GM18867 (cell line): Measurements from ENCODE around the gene MPZL3.

Experiments used
- ATAC-seq: cut with Tn5 transposase; IDR thresholded peaks from one replicate; pipeline ENCODE4 v1.9.1; 2021; ENCODE audit warnings: mild to moderate bottlenecking, moderate library complexity; ENCODE audit not compliant: unreplicated experiment

Gene MPZL3

GRCh38 chr11:118251858-118252652 is at the start of gene MPZL3:
TSS of gene MPZL3 (minus strand) at chr11:118252365. CDS start at chr11:118252294, 71 bp downstream.
- ATAC-seq: peak; percentile 84

DNA sequence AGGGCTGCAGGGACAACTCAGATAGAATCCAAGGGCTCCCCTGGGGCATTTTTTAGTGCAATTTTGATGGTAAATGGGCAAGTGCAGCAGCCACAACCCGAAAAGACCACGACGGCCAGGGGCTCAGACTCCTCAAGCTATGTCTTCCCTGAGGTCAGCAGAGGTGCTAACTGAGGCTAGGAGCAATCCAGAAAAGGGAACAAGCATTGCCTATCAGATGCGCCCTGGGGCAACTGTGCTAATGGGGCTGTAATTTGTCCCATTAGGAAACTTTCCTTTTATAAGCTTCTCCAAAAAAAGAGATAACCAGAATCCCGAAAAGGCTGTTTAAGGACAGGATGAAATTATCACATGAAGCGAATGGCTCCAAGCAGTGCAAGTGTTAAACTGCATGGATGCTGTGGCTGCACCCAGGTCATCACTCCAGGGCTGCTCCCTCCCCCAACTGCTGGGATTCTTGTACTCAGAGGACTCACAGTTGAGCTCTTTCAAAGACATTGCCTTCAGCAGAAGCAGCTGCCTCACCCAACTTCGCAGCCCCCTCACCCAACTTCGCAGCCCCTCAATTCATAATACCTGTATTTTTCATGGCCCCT is 49.5 kb upstream of the MPZL3 start:
- no peak for ATAC-seq

GRCh38 chr11:118295815-118296454 is 43.8 kb upstream of the MPZL3 start:
- no peak for ATAC-seq

- no peak for ATAC-seq
Observed at GRCh38 chr11:118295199-118295598, 43.0 kb upstream of the MPZL3 start.

DNA sequence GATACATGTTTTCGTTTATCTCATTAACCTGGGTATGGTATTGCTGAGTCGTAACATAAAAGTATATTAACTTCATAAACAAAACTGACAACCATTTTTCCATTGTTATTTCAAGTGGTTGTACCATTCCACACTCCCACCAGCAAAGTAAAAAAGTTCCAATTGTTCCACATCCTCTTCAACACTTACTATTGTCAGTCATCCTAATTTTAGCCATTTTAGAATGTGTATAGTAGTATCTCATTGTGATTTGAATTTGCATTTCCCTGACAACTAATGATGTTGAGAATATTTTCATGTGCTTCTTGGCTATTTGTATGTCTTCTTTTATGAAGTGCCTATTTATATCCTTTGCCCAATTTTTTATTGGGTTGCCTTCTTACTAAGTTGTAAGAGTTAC is 41.9 kb upstream of the MPZL3 start:
- no peak for ATAC-seq

- ATAC-seq: no peak
Observed at GRCh38 chr11:118291477-118292135, 39.4 kb upstream of the MPZL3 start.

- ATAC-seq: no peak
Observed at GRCh38 chr11:118290923-118291322, 38.8 kb upstream of the MPZL3 start.

DNA sequence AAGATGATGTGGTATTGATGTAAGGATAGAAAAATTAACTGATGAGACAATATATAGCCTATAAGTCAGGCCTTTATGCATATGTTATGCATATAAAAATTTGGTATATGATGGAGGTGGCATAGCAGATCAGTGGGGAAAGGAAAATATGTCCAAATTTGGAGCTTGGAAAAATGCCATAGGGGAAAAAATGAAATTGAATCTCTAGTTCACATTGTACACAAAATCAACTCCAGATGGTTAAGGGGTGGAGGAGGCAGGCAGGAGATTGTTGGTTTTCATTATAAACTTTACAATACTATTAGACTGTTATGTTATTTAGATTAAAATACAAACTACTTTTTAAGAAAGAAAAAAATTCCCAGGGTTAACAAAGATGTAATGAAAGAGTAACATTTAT is 37.2 kb upstream of the MPZL3 start:
- ATAC-seq: no peak

DNA sequence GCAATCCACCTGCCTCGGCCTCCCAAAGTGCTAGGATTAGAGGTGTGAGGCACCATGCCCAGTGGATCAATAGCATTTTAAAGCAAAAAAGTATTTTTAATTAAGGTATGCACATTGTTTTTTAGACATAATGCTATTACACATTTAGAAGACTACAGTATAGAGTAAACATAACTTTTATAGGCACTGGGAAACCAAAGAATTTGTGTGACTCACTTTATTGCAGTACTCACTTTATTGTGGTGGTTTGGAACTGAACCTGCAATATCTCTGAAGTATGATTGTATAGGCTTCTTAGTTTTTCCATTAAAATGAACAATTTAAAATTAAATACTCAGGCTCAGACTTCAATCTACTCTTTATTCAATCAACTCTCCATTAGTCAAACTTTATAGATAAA is 34.8 kb upstream of the MPZL3 start:
- ATAC-seq: no peak

DNA sequence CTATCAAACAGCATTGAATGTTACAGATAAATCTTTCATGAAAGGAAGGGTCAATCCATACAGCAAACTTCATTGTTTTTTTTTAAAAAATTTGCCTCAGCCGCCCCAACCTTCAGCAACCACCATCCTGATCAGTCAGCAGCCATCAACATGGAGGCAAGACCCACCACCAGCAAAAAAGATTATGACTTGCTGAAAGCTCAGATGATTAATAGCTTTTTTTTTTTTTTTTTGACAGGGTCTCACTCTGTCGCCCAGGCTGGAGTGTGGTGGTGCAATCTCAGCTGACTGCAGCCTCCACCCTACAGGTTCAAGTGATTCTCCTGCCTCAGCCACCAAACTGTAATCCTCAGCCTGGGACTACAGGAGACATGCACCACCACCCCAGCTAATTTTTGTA is 34.4 kb upstream of the MPZL3 start:
- ATAC-seq: no peak

GRCh38 chr11:118283756-118284350 is 31.7 kb upstream of the MPZL3 start:
- no peak for ATAC-seq

DNA sequence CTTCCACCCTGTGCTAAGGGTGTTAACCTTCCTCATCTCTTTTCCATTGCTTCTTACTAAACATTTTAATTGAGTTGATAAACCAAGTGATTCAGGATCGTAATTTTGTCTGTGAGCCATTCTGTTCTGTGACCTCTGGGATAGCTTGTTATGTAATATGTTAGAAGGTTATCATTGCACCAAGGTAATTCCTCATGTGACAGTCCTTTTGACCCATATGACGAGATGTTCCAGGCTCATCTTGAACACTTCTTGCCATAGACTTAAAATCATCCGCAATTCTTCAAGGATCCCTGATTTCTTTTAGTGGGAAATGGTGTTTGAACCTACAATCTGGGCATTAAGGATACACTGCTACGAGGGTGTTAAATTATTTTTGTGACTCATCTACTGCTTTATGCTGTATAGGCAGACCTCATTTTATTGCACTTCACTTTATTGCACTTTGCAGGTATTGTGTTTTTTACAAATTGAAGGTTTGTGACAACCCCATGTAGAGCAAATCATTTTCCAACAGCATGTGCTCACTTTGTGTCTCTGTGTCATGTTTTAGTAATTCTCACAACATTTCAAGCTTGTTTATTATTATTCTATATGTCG is 31.0 kb upstream of the MPZL3 start:
- no peak for ATAC-seq

DNA sequence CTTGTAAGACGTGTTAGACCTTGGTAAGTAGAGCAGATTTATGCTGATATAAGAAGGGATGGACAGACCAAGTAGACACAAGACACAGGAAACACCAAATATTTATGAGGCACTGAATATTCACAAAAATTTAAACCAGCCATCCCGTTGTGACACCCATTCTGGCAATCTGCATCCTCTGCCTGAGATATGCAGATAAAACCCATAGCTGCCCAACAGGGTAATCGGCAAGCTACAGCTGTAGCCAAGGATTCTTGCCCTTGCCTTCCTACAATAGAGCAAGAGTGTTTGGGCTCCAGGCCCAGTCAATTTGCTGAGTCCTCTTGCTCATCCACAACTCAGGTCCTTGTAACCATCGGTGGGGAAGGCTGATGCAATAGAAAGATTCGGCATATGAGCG is 30.4 kb upstream of the MPZL3 start:
- ATAC-seq: no peak

GRCh38 chr11:118281284-118281683 is 29.1 kb upstream of the MPZL3 start:
- no peak for ATAC-seq

- ATAC-seq: no peak
Observed at GRCh38 chr11:118277312-118277711, 25.1 kb upstream of the MPZL3 start.

GRCh38 chr11:118276422-118276821 is 24.3 kb upstream of the MPZL3 start:
- ATAC-seq: no peak

DNA sequence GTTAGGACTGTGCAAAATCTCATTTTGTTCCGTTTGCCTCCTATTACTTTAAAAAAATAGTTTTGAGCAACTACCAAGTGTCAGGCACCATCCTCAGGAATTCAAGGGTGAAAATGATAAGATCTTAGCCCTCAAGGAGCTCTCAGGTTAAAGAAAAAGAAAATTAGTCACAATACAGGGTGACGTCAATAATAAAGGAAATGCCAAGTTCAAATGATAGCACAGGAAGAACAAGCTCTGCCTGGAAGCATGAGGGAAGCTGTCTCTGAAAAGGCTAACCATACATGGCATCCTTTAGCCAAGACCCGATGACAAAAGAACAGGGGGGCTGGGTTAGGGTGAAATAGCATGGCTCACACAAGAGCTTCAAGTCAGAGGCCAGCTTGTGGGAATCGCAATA is 23.0 kb upstream of the MPZL3 start:
- ATAC-seq: no peak

GRCh38 chr11:118274186-118274585 is 22.0 kb upstream of the MPZL3 start:
- no peak for ATAC-seq

DNA sequence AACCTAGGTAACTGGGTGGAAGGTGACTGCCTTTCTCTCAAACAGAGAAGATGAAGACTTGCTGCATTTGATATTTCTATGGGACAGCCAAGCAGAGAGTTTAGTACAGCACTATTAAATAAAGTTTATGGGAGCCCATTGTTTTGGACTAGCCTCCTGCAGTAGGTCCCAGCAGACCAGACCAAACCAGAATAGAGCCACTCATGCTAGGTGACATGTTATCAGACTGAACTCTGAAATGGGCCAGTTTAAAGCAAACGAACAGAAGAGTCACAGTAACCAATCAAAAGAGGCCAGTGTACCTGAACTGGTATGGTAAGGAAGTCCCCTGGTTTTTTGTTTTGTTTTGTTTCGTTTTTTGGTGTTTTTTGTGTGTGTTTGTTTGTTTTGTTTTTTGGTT is 19.8 kb upstream of the MPZL3 start:
- no peak for ATAC-seq

- ATAC-seq: no peak
Observed at GRCh38 chr11:118267486-118267885, 15.3 kb upstream of the MPZL3 start.

DNA sequence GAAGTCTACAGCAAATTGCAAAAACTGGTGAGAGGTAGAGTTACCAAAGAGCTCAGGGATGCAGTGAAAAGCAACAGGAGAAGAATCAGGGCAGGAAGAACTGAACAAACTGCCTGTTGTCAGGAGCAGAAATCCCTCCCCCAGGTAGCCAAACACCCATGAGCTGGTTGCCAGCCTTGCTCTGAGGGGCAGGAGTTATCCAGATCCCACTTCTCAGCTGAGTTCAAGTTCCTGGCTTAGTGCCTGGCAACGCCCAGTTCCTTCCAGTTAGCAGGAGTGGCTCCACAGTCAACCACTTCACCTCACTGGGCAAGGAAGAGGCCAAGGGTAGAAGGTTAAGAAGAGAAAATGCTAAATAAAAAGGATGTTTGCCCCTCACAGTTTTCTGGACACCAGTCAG is 13.8 kb upstream of the MPZL3 start:
- no peak for ATAC-seq
